ENCODE data around the gene KCTD4.
"Not testable (repeated sequence)": the region's sequence is repeated elsewhere in the genome, so short reads cannot be mapped to it uniquely, and the experiment has no call there.

Gene KCTD4

DNA sequence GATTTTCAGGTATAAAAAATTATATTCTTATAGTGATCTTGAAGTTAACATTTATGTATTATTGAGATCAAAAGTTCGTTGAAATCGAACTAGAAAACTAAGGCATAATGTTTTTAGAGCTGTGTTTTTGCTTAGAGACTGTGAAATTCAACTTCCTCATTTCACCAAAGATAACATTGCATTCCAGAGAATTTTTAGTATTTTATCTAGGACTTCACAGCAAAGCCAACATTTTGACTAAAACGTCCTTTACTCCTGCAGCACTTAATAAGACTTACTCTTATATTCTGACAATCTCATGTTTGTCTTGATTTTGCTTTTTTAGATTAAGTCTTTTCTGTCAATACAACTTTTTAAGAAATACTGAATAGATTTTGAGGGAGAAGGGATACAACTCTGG lies 4.7 kb downstream of the KCTD4 start:
- no peak overlapping the region for H3K4me3 ChIP-seq (replicated peaks in 1 of 2; ENCODE audit: low read depth in 2 of 2, low read length in 2 of 2)
- TF ChIP-seq, protein P1, sequence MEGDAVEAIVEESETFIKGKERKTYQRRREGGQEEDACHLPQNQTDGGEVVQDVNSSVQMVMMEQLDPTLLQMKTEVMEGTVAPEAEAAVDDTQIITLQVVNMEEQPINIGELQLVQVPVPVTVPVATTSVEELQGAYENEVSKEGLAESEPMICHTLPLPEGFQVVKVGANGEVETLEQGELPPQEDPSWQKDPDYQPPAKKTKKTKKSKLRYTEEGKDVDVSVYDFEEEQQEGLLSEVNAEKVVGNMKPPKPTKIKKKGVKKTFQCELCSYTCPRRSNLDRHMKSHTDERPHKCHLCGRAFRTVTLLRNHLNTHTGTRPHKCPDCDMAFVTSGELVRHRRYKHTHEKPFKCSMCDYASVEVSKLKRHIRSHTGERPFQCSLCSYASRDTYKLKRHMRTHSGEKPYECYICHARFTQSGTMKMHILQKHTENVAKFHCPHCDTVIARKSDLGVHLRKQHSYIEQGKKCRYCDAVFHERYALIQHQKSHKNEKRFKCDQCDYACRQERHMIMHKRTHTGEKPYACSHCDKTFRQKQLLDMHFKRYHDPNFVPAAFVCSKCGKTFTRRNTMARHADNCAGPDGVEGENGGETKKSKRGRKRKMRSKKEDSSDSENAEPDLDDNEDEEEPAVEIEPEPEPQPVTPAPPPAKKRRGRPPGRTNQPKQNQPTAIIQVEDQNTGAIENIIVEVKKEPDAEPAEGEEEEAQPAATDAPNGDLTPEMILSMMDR (IDR thresholded peaks at IDR 0.05; ENCODE audit: low read depth, low read length), result no peak
- DNase-seq (ENCODE audit: low read depth in 2 of 2), result peak in 1 of 2 donors; percentile 47

DNA sequence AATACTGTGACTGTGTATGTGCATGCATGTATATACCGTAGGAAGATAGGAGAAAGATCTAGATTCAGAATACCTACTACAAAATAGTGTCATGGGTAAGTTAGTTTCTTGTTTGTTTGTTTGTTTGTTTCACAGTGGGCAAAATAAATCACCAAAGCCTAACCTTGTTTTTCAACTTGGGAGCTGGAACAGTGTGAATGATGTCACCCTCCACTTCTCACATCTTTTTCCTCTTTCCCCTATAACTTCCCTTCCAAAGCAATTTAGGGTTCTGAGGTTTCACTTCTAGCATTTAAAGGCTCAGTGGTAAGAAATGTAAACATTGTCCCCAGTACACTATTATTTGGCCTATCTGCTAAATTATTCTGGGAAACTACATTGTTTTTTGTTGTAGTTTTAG lies 5.4 kb downstream of the KCTD4 start:
- no peak overlapping the region for H3K4me3 ChIP-seq (replicated peaks in 1 of 2; ENCODE audit: low read depth in 2 of 2, low read length in 2 of 2)
- TF ChIP-seq, protein P1 (IDR thresholded peaks at IDR 0.05; ENCODE audit: low read depth, low read length), result no peak
- peak in 1 of 2 donors; percentile 10 for DNase-seq (ENCODE audit: low read depth in 2 of 2)

DNA sequence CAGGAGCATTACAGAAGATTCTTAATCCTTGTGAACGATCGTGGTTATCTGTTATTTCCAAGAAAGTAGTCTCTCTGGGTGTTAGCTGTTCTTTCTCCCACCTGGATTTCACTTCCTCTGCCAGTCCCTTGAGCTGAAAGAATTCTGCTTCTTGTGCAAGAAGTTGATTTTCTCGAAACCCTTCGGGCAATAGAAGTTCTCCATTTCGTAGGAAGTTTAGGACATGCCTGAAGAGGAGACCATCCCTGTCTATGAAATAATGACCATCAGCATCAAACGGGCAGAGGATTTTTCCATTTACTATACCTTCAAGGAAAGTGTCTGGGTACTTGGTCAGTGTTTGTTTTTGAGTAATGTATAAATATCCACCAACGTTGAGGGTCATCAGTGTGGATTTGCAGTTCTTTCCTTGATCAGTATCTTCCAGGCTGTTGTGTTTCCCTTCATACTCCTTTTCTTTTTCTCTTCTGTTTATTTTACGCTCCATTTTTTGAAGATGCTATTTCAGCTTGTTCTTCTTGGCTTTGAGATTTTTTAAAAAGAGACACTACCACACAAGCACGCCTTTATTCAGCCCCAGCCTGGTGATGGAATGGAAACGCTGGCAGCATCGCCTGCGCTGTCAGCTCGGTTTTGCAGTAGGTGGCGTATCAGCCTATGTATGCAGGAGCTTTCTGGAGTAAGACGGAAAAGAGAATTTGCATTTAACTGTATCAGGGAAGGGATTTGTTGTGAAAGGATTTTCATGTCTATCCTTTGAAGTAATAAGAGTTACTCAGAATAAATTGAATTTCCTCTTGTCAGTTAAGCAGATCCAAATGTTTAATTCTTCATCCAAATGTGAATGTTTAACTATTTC lies 6.5 kb downstream of the KCTD4 start:
- H3K4me3 ChIP-seq (replicated peaks in 1 of 2; ENCODE audit: low read depth in 2 of 2, low read length in 2 of 2), result no peak overlapping the region
- peak; percentile 67 to 83 for DNase-seq (ENCODE audit: low read depth in 2 of 2)
- TF ChIP-seq, protein P1 (IDR thresholded peaks at IDR 0.05; ENCODE audit: low read depth, low read length), result peak; percentile 64

DNA sequence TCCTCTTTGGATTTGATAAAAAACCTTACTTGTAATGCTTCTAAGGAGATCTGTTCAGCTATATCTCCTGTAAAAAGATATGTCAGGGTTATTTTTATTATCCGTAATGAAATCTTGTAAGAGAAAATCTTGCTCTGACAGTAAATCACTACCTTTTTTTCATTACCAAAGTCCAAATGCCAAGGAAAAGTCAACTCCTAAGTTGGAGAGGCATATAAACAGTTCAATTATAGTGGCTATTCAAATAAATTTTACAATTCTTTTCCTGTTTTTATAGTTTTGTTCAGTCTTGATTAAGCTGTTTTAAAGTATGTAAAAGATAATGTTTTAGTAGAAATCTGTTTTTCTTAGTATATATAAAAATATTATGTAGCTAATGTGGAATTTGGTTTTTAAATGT lies 9.0 kb downstream of the KCTD4 start:
- H3K4me3 ChIP-seq (replicated peaks in 1 of 2; ENCODE audit: low read depth in 2 of 2, low read length in 2 of 2), result no peak overlapping the region
- DNase-seq (ENCODE audit: low read depth in 2 of 2), result no peak
- TF ChIP-seq, protein P1 (IDR thresholded peaks at IDR 0.05; ENCODE audit: low read depth, low read length), result no peak

DNA sequence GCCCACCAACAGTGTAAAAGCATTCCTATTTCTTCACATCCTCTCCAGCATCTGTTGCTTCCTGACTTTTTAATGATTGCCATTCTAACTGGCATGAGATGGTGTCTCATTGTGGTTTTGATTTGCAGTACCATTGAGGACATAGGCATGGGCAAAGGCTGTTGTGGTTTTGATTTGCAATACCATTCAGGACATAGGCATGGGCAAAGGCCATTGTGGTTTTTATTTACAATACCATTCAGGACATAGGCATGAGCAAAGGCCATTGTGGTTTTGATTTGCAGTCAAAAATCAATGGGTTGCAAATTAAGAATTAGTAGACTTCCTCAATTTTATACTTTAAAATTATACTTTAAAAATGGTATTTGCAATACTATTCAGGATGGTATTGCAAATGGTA lies 11.3 kb downstream of the KCTD4 start:
- not testable (repeated sequence) for H3K4me3 ChIP-seq (replicated peaks in 1 of 2; ENCODE audit: low read depth in 2 of 2, low read length in 2 of 2)
- peak; percentile 49 to 64 for DNase-seq (ENCODE audit: low read depth in 2 of 2)

DNA sequence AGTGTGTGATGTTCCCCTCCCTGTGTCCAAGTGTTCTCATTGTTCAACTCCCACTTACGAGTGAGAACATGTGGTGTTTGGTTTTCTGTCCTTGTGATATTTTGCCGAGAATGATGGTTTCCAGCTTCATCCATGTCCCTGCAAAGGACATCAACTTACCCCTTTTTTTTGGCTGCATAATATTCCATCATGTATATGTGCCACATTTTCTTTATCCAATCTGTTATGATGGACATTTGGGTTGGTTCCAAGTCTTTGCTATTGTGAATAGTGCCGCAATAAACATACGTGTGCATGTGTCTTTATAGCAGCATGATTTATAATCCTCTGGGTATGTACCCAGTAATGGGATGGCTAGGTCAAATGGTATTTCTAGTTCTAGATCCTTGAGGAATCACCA lies 11.8 kb downstream of the KCTD4 start:
- not testable (repeated sequence) for H3K4me3 ChIP-seq (replicated peaks in 1 of 2; ENCODE audit: low read depth in 2 of 2, low read length in 2 of 2); DNase-seq (ENCODE audit: low read depth in 2 of 2)

DNA sequence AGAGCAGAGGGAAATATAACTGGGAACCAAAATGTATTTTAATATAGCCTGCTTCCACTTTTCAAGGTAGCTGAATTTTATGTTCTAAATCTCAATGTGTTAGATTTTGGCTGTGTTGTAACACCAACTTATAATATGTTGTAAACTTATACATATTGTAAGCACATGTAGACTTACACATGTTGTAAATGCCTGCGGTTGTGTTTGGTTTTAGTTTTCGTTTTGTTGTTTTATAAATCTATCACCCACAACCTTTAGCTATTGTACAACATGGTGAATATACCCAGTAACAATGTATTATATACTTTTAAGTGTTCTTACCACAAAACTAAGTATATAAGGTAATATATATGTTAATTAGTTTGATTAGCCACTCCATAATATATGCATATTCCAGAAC lies 15.6 kb downstream of the KCTD4 start:
- TF ChIP-seq, protein P1 (IDR thresholded peaks at IDR 0.05; ENCODE audit: low read depth, low read length), result no peak
- DNase-seq (ENCODE audit: low read depth in 2 of 2), result no peak
- H3K4me3 ChIP-seq (replicated peaks in 1 of 2; ENCODE audit: low read depth in 2 of 2, low read length in 2 of 2), result no peak overlapping the region

DNA sequence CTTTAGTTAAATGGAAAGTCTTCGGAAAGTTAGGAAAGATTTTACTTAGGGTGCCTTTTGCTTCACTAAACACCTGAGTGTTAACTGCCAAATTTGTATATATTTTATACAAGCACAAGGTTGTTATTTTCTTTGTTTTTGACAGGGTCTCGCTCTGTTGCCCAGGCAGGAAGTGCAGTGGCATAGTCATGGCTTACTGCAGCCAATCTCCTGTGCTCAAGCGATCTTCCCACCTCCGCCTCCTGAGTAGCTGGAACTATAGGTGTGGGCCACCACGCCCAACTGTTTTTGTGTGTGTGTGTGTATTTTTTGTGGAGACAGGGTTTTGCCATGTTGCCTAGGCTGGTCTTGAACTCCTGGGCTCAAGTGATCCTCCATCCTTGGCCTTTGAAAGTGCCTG lies 16.2 kb downstream of the KCTD4 start:
- TF ChIP-seq, protein P1 (IDR thresholded peaks at IDR 0.05; ENCODE audit: low read depth, low read length), result no peak
- DNase-seq (ENCODE audit: low read depth in 2 of 2), result no peak
- H3K4me3 ChIP-seq (replicated peaks in 1 of 2; ENCODE audit: low read depth in 2 of 2, low read length in 2 of 2), result no peak overlapping the region
